GM18873 (cell line): ENCODE results near the gene MYOM3.
"Not testable (repeated sequence)": the region's sequence is repeated elsewhere in the genome, so short reads cannot be mapped to it uniquely, and the experiment has no call there.

Experiments used
- ATAC-seq: cut with Tn5 transposase; IDR thresholded peaks from one replicate; pipeline ENCODE4 v1.9.1; 2021; ENCODE audit warnings: mild to moderate bottlenecking, moderate library complexity, moderate number of reproducible peaks; ENCODE audit not compliant: unreplicated experiment, low FRiP score

The MYOM3 gene

DNA sequence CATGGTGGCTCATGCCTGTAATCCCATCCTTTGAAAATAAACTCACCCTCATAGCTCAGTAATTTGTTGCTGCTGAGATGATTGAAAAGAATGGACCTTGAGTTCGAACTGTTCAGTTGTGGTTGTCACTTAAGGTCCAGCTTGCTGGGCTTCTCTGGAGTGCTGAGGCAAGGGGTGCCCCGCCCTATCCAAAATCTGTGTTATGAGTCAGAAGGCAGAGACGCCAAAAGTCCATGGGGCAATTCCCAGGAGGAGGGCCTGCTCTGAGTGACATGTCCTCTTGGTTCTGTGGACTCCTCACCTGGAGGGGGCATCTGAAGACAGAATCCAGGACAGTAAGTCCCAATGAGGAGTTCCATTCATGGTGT, 64.8 kb downstream of the MYOM3 start:
- ATAC-seq = no peak

- ATAC-seq = no peak
These were observed 66.2 kb downstream of the MYOM3 start for GRCh38 chr1:24045771-24046170.

- ATAC-seq = not testable (repeated sequence)
These were observed 67.3 kb downstream of the MYOM3 start for GRCh38 chr1:24044672-24045071.

GRCh38 chr1:24043345-24044032, 68.4 kb downstream of the MYOM3 start:
- no peak for ATAC-seq

DNA sequence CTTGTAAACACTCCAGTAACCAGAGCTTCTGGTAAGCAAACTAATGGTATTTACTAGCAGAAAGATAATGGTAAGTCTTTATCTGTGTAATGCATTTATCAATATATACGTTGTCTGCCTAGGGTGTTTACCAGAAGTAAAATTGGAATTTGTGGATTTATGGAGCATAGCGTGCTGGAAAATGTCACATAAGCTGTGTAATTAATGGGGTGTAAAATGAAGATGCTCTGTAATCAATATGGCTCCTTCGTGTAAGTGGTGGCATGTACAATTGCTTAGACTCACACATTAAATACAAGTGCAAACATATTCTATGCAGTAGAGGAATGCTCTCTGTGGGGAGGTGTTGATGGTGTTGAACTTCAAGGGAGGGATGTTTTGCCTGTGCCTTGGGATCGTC, 69.6 kb downstream of the MYOM3 start:
- no peak for ATAC-seq

DNA sequence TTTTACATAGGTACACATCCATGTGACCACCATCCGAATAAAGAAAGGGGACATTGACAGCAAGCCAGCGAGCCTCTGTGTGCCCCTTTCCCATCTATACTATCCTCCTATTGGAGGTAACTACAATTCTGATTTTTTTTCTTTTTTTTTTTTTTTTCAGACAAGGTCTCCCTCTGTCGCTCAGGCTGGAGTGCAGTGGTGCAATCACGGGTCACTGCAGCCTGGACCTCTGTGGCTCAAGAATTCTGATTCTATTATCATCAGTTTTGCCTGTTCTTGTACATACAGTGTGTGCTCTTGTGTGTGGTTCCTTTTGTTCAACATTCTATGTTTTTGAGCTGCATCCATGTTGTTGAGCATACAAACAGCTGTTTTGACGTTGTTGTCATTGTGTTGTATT, 75.8 kb downstream of the MYOM3 start:
- ATAC-seq = no peak

GRCh38 chr1:24032981-24033380, 79.0 kb downstream of the MYOM3 start:
- ATAC-seq = no peak

DNA sequence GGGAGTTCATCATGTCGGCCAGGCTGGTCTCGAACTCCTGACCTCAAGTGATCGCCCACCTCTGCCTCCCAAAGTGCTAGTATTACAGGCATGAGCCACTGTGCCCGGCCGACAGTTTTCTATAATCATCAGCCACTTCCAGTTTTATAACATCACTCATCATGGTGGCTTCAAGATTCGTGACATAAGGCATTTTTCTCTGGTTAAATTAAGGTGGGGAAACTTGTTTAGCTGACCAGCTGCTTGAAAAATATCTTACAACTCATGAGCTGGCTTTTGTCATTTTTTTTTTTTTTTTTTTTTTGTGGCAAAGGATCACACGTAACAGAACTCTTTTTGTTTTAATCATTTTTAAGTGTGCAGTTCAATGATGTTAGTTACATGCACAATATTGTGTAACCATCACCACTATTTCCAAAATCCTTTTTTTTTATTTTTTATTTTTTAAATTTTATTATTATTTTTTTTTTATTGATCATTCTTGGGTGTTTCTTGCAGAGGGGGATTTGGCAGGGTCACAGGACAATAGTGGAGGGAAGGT, 80.9 kb downstream of the MYOM3 start:
- not testable (repeated sequence) for ATAC-seq

GRCh38 chr1:24027838-24028468, 84.0 kb downstream of the MYOM3 start:
- ATAC-seq = no peak

- no peak for ATAC-seq
These were observed 89.2 kb downstream of the MYOM3 start for GRCh38 chr1:24022581-24023361.

- ATAC-seq = no peak
These were observed 90.3 kb downstream of the MYOM3 start for GRCh38 chr1:24021403-24022266.

GRCh38 chr1:24020470-24020869, 91.5 kb downstream of the MYOM3 start:
- no peak for ATAC-seq

DNA sequence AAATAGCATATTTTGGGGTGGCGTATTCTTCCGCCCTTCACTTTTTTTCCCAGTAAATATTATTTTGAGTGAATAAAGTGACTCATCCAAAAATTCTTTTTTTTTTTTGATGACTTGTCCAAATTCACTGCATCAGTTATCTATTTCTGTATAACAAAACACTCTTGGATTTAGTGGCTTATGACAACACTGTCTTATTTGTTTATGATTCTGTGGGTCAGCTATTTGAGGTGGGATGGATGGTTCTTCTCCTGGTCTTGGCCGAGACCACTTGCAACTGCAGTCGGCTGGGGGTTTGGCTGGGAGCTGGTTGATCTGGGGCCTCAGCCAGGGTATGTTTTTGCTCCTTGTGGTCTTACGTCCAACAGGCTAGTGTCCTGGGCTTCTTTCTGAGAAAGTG, 91.9 kb downstream of the MYOM3 start:
- no peak for ATAC-seq

DNA sequence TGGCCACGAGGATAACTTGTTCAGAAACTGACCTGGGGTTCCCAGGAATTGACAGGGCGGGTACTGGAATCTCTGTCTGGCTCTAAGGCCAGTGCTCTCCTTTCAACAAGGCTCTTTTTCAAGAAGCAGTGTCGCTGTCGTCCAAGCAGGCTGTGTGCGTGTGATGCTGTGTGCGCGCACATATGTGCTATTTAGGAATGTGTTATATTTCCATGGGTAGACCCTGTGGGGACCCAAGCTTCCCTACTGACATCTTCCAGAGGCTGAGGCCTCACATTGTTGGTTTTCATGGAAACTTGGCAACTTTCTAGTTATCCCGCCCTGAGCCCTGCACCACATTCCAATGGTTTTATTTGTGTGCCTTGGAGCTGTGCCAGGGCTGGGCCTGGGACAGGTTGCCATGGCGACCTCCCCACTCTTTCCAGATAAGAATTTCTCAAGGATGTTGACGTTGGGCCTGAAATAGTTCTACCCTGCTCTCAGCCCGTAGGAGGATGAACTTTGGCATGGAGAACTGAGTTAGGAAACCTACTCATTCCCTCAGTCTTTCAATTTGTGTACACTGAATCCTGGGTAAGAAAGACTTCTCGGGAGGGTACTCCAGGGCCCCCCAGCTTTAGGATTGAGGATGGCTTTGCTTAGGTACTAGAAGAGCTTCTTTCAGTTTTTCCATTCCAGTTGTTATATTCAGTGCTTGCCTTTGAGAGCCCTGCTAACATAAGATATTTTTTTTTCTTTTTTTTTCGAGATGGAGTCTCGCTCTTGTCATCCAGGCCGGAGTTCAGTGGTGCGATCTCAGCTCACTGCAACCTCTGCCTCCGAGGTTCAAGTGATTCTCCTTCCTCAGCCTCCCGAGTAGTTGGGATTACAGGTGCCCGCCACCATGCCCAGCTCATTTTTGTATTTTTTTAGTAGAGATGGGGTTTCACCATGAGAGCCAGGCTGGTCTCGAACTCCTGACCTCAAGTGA, 93.0 kb downstream of the MYOM3 start:
- ATAC-seq = no peak

DNA sequence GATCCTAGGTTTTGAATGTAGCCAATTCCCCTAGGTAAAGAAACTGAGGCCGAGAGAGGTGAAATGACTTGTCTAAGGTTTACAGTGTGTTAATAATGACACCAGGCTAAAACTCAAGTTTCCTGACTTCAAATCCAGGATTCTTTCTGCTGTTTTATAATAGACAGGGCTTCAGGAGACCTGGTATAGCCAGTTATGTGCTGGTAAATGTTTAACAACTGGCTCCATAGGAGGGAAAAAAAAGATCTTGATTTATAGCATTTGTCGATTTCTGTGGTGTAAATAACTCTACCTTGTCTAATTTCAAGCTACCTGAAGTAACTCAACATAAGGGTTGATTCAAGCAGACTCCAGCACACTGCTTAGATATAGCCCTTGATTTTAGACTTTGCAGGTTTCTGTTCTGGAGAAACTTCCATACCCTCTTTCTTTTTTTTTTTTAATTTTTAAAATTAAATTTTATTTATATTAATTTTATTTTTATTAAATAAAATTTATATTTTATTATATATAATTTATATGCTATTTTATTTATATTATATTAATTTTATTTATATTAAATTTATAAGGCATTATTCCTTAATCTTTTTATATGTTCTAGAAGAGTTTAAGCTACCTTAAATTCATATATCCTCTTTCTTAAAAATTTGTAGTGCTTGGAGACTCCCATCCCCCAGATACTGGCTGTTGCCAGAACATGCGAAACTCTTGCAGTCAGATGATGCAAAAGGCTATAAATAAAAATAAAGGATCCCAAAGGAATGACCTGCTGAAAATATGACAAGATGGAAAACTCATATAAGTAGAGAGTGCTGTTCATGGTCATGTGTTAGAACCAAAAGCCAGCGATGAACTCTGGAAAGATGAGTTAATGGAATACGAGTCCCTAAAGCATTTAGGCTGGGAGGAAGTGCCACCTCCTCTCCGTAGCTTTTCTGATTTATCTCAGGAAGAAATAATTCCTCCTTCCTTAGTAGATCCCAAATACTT, 96.4 kb downstream of the MYOM3 start:
- ATAC-seq = no peak

- not testable (repeated sequence) for ATAC-seq
These were observed 99.1 kb downstream of the MYOM3 start for GRCh38 chr1:24012878-24013277.

GRCh38 chr1:24010650-24011049, 101.3 kb downstream of the MYOM3 start:
- ATAC-seq = no peak

DNA sequence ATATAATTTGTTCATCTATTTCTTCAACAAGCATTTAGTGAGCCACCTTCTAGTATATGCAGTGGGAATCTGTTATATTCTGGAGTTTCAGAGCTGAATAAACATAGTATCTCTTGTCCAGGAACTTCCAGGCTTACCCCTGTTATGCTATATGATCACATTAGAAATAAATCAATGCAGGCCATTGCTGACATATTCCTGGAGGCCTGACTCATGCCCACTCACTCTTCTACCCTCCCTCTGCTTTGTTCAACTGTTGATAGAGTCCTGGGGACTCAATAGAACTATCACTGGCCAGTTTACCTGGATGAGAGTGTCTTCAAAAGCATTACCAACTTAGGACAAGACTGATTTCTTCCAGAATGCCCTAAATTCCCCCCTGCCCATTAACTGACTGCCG, 102.5 kb downstream of the MYOM3 start:
- no peak for ATAC-seq
